Measurements from ENCODE around the gene IFNA1.
"Not testable (repeated sequence)": the region's sequence is repeated elsewhere in the genome, so short reads cannot be mapped to it uniquely, and the experiment has no call there.

Gene IFNA1

DNA sequence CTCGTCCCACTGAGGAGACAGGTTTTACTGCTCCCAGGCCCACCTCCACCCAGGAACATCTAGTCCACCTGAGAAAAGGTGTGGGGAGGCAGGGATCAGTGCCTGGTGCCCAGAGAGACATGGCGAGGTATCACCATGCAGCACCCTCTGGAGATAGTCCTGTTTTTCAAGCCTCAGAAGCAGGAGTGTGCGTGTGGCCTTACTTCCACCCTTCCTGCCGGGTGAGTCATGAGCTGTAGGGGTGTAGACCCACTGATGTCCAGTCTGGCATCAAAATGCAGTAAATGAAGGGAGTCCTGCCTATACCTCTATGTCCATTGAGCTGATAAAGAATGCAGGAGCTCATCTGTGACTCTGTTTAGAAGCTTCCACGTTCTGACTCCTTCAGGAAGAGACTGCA lies 9.1 kb downstream of the IFNA1 start:
- DNase-seq (ENCODE audit: low read depth) = not testable (repeated sequence)

DNA sequence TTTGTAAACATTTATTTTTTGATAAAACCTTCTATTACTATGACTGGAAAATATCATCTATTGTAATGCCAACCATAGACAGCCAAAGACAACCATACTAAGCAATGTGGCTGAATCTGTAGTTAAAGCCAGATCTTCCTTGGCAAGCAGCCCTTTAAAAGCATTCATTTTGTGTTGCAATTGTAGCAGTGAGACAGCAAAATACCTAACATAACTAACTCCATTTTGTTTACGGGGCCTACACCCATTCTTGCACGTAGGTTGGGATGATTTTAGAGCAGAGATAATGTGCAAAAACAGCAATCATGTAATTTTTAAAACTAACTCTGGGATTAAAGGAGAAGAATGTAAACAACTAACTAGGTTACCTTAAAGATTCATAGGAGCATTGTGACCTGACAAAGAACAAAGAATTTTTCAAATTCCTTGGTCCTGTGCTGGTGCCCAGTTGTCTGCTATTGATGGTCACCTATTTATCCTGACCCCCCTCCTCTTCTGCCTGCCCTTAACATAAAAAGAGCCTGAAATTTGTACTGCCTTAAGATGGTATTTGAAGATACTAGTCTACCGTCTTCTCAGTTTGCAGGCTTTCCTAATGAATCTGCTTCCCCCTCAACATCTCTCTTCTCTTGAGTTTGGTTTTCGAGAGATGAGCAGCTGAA lies 10.6 kb downstream of the IFNA1 start:
- DNase-seq (ENCODE audit: low read depth) = peak; percentile 1

DNA sequence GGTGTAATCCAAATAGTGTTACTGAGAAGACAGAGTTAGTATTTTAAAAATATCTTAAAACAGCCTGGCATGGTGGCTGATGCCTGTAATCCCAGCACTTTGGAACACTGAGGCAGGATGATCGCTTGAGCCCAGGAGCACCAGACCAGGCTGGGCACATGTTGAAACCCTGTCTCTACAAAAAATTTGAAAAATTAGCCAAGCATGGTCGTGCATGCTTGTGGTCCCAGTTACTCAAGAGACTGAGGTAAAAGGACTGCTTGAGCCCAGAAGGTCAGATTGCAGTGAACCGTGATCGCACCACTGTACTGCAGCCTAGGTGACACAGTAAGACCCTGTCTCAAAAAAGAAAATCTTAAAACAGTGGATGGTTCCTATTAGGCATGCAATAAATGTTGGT lies 12.4 kb downstream of the IFNA1 start:
- no peak for DNase-seq (ENCODE audit: low read depth)

DNA sequence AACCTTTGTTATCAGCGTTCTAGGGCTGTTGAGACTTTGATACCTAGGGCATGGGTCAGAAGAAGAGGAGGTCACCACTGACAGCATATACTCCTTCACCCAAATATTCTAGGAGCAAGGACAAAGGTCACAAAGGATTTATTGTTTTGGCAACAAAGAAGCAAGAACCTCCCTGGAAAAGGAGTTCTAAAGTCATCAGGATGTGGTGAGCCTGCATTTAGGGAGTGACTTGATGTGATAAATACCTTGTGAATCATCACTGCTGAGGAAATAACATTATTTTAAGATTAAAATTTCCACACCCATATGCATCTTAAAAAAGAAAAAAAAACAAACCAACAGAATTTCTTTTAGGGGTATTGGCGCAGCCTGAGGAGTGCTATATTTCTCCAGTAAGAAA lies 13.9 kb downstream of the IFNA1 start:
- no peak for DNase-seq (ENCODE audit: low read depth)

DNA sequence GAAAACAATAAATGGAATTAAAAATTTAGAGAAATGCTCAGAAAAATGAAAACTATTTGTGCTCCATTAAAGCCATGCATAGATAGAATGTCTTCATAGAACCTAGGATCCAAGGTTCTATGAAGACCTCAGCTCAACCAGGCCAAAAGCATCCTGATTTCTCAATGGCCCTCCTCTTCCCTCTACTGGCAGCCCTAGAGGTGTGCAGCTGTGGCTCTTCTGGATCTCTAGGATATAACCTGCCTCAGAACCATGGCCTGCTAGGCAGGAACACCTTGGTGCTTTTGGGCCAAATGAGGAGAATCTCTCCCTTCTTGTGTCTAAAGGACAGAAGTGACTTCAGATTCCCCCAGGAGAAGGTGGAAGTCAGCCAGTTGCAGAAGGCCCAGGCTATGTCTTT lies 15.1 kb downstream of the IFNA1 start:
- peak; percentile 1 for DNase-seq (ENCODE audit: low read depth)

DNA sequence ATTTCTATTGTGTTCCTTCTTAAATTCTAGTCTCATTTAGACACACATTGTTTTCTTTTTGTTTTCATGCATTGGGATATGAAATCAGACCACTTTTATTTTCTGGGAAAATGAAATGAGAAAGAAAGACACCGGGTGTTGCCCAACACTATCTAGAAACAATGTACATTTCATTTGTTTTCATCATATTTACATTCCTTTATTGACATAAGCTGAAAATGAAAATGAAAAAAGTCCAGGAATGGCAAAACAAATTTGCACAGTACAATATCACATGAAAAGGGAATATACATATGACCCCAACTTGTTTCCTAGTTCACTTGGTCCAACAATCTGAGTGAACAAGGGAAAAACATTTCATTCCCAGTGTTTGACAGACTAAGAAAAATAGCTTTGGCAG lies 21.1 kb downstream of the IFNA1 start:
- DNase-seq (ENCODE audit: low read depth) = no peak

DNA sequence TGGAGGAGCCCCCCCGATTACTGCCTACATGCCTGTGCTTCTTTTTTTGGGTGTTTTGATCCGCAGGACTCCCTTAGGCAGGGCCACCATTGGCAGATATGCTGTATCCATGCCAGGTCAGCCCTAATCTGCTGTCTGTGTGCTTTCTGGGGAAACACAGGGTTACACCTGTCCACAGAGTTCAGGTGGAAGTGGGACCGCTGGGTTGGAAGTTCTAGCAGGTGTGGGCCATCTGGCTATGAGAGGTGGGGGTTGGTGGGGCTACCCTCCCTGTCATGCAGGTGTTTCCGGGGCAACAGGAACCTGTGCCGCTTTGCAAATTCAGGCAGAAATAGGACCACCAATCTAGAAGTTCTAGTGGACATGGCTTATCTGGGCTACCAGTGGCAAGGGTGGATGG lies 24.9 kb downstream of the IFNA1 start:
- DNase-seq (ENCODE audit: low read depth) = no peak

DNA sequence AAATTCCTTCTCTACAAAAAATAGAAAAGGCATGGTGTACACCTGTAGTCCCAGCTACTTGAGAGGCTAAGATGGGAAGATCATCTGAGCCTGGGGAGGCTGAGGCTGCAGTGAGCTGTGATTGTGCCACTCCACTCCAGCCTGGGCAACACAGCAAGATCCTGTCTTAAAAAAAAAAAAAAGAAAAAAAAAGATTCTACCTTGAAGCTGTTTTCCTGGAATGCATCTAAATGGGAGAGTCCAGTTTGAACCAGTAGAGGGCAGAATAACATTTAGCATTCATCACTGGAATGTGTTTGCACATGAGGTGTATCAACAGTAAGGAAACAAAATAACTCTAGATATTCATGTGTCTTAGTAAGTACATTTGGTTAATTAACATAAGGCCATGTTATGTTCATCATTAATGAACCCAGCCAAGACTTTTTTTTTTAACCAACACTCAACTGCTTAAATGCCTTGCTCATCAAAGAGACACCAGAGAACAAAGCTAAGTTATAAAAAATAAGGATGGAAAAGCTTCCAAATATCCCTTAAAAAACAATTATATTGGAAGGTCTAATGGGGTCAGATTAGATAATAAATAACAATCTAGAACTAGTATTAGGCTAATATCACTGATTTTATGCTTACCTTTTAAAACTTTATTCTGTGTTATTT lies 25.8 kb downstream of the IFNA1 start:
- peak; percentile 53 for DNase-seq (ENCODE audit: low read depth)

DNA sequence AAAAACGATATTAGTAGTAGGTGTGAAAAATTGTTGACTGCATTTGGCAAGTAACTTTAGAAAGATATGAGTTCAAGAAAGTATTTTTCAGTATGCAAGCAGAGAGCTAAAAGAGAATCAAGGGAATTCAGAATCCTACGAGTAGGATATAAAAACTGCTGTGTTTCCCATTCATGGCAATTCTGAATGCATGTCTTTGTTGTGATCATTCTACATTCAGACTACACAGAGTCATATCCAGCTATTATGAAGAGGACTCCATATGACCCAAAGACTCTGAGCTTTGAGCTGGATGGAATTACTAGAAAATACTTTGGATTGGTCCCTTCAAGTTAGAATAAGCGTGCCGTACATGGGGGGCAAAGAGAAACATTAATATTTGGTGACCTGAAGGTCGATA lies 29.9 kb downstream of the IFNA1 start:
- no peak for DNase-seq (ENCODE audit: low read depth)

DNA sequence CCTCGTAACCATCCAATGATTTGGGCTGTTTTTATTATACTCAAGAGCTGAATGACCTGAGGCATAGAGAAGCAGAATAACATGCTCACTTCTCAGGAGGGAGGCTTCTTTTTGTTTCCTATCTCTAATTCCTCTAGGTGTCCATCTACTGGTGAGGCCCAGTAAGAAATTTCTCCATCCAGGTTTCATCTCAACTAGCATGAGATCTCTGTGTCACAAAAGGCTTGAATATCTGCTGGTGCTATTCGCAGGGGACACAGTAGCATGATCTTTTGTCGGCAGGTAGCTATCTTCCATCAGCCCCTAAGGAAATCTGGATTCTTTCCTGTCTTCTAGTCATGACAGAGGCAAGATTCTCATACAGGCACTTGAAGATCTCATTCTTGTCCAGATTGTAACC lies 33.0 kb downstream of the IFNA1 start:
- DNase-seq (ENCODE audit: low read depth) = no peak

DNA sequence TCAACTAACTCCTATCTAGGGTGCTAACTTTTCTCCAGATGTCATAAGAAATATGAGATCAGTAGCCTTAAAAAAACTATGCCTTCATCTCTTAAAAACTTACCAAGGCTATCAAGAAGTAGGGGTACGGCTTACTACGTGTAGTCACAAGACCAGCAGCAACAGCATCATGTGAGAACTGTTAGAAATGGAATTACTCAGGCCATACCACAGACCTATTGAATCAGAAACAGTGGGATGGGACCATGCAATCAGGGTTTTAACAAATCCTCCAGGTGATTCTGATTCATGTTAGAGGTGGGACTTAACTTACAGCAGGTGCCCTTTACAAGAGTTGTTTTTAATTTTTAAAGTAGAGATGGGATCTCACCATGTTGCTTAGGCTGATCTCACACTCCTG lies 37.2 kb downstream of the IFNA1 start:
- no peak for DNase-seq (ENCODE audit: low read depth)

DNA sequence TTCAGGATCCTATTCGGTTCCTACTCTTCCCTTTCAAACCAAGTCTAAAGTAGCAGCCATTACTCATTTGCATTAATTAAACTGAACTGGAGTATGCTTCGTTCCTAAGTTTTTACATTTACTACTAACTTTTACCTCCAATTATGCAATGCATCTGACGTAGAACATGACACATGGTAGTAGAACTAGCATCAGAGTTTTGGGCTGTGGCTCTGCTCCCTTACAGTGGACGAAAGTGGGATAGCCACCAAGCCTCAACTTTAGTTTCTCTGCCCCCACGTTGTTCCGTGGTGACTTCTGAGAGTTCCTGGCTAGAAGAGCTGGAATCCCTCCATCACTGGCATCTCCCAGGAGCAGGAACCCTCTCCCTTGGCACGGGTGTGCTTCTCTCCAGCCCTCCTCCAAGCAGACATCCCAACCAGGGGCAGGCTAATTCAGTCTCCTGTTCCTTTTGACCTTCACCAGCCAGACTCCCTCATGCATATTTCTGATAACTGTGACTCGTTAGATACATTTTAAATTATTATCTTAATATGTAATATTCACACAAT lies 39.0 kb downstream of the IFNA1 start:
- DNase-seq (ENCODE audit: low read depth) = no peak

DNA sequence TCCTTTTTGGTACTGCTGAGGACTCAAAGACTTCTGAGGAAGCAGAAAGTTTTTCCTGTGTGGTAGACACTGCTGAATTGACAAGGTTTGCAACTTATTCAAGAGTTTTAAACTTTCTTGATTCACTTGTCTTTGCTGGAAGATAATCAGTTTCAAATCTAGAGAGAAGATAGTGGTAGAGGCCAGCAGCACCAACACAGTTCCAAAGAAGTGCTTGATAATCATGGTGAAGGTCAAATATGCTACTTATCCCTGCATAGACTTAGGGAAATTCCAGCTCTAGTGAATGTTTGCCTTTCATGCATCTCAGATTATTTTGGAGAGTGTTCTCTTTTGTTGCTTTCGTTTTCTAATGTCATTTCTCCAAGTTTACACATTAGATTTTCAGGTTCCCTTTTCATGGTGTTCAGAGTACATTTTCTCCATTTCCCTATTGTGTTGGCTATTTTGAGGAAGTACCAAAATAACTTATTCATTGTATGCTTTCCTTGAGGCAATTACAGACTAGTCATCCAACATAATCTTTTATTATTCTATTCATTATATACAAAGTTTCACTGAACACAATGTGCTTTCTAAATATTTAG lies 41.3 kb downstream of the IFNA1 start:
- no peak for DNase-seq (ENCODE audit: low read depth)

DNA sequence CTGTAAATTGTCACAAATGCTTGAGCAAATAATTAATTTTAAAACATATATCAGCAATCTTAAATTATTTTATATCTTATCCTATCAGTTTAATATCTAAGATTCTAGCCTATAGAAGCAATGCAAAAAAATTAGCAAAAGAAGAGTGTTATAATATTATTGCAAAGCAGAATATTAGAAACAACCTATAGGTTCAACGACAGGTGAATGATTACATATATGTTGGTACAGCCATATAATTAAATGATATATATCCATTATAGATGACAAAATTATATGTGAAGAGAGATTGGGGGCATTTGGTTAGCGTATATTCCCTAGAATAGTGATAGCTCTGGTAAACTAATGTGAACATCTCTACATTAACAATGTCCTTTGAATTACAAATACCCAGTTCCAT lies 42.0 kb downstream of the IFNA1 start, which contains the start of gene IFNE:
Gene IFNE (minus strand): TSS at position 101 of the 400 bp plus-strand sequence. CDS start 619 bp downstream, outside the sequence.
- DNase-seq (ENCODE audit: low read depth) = no peak
